ENCODE data around the gene ACVRL1.

Gene ACVRL1

DNA sequence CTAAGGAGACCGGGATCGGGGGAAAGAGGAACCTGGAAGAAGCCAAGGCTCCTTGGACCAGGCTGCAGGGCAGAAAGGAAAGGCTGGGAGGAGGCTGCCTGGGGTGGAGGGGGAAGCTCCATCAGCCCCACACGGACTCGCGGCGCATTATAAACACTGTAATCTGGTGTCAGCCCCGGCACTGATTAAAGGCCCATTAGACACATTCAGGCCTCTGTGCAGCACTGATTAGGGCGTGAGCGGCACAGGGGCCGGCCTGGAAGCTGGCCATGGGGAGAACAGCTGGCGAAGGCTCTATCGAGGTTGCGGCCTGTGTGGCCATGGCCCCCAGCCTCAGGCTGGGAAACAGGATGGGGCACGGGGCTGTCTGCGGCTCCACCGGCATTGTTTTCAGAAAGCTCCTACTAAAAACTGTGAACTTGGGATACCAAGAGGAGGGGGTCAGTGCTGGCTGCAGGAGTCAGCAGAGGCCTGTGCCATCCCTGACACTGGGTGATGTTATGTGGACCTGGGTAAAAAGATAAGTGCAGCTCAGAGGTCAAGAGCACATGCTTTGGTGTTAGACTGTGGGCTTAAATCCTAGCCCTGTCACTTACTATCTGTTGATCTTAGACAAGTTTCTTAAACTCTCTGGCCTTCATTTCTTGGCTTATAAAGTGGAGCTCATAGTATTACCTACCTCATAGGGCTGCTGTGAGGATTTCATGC, 10.6 kb downstream of the ACVRL1 start:
- no peak for DNase-seq (ENCODE audit: low spot score)

DNA sequence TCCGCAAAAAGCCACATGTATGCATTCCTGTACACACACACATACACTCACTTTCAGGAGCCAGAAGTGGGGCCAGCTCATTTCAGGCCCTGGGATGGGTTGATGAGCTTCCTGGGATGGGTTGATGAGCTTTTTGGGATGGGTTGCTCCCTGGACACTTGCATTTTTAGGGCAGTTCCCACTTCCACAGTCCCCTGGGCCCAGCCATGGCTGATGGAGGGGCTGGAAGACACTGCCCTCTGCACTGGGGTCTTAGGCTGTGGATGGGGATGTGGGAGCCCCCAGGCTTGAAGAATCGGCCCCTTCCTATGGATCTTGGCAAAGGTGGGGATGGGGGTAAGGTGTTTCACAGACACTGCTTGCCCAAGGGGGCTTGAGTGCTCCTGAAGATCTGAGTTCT, 12.7 kb downstream of the ACVRL1 start:
- no peak for DNase-seq (ENCODE audit: low spot score)

DNA sequence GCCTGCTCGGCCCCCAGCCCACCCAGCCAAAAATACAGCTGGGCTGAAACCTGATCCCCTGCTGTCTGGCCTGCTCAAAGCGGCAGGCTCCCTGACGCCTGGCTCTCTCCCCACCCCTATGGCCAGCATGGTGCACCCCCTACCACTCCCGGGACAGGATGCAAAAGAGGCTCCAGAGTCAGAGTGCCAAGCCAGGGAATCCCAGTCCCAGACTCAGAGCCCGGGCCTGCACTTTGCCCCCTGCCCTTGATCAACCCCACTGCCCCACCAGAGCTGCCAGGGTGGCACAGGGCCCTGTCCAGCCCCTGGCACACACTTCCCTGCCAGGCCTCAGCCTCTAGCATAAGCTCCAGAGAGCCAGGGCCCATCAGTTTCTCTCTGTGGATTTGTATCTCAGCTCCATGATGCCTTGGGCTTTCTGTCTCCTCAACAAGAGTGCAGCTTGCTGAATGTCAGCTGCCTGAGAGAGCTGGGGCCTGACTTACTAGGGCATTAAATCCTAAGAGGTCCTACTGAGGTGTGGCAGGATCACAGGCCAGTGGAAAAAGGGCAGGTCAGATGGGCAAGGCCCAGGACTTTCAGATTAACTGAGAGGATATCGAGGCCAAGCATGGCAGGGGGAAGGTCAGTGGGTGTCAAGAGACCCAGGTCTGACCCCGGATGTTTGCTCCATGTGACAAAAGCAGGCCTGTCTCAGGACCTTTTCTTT, 13.9 kb downstream of the ACVRL1 start:
- no peak for DNase-seq (ENCODE audit: low spot score)

DNA sequence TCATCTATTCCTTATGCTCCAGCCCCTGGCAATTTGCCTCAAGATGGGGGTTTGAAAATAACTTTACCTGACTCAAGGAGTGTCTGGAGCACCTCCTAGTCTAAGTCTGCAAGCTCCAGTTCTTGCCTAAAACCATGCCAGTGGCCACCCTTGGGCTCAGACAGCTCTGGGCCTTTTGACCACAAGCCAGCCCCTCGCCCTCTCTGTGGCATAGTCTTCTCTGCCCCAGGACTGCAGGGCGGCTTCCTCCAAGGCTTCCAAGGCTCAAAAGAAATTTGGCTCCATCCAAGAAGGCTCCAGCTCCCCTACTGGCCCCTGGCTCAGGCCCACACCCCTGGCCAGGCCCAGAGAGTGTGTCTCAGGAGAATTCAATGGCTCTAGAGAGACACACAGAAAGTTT, 14.8 kb downstream of the ACVRL1 start:
- DNase-seq (ENCODE audit: low spot score), result no peak

DNA sequence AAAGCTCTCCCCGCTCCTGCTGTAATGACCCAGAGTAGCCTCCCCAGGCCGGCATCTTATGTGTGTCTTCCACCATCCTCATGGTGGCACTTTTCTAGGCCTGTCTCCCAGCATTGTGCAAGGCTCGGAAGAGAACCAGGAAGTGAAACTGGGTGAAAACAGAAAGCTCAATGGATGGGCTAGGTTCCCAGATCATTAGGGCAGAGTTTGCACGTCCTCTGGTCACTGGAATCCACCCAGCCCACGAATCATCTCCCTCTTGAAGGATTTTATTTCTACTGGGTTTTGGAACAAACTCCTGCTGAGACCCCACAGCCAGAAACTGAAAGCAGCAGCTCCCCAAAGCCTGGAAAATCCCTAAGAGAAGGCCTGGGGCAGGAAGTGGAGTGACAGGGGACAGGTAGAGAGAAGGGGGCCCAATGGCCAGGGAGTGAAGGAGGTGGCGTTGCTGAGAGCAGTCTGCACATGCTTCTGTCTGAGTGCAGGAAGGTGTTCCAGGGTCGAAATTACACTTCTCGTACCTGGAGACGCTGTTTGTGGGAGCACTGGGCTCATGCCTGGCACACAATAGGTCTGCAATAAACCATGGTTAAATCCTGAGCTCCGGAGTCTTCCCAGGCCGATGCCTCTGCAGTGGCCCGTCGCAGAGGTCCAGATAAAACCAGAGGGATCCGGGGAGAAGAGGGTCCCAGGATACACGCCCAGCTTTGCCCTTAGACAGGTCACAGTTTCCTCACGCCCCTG, 15.6 kb downstream of the ACVRL1 start:
- DNase-seq (ENCODE audit: low spot score), result no peak

DNA sequence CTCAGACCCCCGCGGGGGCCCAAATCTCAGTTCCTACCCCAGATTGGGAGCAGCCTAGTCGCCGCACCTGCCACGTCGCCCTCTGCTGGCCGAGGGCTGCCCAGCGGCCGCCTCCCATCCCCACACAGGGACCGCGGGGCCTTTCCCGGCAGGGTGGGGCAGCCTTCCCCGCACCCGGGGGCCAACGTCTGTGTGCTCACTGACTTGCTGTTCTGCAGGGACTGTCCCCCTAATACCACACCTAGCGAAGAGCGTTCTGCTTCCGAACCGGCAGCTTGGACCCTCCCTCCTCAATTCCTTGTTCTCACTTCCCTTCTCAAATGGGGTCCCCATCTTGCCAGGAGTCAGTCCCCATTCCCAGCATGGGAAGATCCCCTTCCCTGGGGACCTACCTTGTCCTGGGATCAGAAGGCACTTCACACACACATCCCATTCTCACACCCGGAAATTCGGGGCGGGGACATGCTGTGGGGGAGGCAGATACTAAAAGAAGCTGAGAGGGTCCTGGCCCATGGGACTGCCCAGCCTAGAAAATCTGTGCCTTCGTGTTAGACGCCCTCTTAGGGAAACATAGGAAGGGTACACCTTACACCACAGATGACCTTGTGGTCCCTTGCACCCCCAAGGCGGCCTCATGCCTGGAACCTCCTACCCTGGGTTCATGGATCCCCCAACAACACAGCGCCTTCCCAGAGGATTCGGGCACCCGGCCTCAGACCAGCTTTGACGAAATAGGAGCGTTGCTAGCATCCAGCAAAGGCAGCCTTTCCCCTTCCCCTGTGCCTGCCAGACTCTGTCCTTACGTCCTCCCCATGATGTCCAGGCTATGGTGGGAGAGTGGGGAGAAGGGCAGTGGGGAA, 16.4 kb downstream of the ACVRL1 start:
- peak; percentile 44 for DNase-seq (ENCODE audit: low spot score)

DNA sequence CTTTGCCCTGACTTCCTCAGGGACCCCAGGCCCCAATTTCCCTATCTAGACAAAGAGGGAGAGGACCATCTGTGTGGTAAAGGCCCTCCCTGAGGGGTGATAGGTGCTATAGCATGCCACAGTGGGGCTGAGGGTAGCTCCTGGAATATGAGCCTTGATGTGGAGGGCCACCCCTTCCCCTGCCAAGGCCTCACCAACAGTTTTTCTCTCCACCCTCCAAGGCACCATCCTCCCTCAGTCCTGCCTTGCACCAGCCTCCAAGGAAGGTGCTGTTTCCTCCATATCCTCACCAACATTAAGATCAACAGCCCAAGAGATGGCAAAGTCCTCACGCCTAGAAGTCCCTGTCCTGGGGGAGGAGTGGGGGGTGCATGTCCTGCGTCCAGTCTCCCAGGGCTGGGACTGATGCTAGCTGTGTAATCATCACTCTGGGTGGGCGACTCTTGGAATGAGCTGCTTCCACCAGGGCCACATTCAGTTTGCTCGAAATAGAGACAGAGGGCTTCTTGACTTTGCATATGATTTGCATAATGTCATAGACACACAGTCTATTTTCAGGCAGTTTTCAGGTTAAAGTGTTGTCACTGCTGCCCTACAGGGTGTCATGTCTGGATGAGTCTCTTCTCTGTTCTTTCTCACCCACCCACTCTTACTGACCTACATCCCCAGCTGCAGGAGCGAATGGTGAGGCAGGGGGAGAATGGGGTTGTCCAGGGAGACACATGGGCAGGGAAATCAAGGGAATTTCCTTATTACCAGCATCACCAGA, 17.4 kb downstream of the ACVRL1 start:
- DNase-seq (ENCODE audit: low spot score), result no peak

DNA sequence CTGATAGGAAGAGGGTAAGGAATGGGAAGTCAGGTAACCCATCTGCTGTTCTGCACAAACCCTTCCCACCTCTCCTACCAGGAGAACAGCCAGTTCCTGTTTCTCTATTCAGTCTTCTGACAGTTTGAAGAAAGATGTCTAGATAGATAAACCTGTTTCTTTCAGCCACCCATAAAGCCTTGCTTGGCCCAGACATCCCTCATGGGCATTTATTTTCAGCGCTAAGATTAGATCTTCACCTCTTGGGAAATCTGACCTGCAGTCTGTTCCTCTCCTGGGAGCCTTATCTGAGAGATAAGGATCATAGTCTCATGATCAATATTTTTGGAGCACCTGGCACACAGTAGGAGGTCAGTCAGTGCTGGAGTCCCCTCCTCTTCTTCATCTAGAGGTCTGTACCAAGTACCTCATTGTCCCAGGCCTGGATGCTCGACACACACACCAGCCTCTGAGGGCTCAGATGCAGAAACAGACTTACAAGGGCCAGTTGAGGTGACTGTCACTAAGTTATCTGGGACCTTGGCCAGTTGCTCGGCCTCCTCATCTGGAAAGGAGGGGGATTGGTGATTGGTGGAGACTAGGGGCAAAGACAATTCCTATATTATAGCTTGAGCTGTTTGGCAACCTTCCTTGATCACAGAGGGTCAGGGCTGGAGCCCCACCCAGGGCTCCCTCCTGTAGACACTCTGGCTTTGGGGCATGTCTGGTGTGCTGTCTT, 18.2 kb downstream of the ACVRL1 start:
- DNase-seq (ENCODE audit: low spot score), result no peak

DNA sequence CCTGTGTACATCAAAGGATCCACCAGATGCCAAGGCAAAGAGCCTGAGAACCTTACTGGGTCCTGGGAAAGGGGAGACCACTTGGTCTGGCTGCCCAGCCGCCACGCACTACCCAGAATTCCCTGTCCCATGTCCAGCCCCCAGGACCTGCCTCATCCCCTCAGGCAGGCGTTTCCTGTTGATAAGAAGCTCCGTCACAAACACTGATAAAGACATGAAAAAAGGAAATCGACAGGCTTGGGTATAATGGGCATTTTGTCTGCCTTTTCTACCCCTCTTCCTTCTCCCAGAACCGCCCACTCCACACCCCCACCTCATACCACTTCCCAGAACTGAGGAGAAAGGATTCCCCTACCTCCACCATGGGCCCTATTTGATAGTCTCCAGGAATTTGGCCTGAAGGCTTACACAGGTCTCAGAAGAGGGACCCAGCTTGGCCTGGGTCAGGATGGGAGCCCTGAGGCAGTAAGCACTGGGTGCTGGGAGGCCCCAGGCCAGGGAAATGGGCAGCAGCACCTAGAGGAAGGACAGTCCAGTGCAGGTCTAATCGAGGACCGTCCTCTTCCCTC, 18.8 kb downstream of the ACVRL1 start:
- no peak for DNase-seq (ENCODE audit: low spot score)

DNA sequence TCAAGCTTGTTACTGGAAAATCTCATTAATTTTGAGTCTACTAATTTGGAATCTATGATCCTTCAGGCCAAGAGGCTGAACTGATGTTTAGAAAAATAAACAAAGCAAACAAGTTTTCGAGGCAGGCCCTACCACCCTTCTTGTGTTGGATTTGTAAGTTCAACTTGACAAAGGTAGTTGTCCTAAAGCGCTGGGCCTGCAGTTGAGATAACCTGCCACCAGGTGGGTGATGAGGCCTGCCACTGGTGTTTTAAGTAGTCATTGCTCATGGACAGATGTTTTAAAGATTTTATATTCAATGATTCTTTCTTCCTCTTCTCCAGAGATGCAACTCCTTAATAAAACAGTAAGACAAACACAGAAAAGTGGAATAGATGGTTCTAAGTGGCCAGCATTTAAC, 19.4 kb downstream of the ACVRL1 start:
- DNase-seq (ENCODE audit: low spot score), result peak; percentile 38

DNA sequence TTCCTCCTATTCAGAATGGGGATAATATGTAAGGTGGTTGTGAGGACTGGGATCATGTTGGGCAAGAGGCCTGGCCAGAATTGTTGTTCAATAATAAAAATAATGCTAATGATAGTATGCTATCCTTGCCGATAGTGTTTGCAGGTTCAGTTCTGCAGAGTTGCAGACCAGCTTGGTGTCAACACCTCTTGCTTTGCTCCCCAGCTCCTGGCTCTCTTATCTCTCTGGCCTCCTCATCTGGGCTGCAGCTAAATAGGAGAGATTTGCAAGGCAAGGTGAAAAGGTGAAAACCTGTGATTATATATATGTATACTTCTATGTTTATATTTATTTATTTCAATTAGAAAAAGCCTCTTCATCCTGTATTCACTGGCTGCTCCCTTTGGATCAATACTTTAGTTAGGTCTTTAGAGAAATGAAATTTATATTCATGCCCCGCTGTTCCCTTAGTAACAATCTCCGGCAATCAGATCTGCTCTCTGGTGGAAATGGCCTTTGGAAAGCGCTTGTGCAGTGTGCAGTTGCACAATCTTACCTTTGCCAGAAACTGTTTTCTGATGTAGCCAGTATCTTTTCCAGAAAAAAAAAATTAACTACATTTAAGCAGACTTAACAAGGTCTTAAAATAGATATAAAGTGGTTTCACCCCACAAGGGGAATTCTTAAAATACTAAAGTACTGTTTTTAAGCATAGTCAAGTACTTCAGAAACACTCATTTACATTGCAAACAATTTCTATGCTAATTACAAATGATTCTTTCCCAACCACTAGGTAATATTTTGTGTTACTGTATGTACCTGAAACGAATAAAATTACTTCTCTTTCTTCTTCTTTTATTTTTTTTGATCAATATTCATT, 25.1 kb downstream of the ACVRL1 start:
- DNase-seq (ENCODE audit: low spot score), result no peak

DNA sequence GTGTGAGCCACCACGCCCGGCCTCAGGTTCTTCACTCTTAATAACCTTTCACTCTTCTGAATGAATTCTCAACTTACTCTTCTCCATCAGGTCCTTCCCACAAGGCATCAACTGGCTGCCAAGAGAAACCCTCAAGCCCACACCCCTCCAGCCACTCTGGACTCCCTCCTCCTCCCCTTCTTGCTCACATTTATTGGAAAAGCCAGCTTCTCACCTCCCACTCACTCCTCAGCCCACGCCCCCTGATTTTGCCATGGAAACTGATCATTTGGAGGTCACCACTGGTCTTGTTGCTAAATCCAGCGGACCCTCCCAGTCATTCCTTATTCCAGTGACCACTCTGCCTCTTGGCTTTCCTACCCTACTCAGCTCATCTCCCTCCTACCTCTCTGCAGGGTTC, 26.8 kb downstream of the ACVRL1 start:
- no peak for DNase-seq (ENCODE audit: low spot score)

DNA sequence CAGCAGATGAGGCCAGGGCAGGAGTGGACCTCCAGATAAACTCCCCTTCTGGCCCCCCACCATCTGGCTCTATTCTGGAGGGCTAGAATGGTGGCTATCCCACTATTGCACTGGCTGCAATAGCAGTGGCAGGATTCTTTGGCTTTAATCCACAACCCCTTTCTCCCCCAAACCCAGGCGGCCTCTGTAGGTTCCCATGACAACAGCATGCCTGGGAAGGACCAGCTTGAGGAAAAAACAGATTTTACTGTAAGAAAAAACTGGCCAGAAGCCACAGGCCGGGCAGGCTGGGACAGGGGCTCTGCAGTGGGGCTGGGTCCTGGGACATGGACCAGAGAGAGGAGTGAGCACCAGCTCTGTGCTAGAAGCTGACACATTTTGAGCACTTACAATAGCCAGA, 30.6 kb downstream of the ACVRL1 start:
- no peak for DNase-seq (ENCODE audit: low spot score)

DNA sequence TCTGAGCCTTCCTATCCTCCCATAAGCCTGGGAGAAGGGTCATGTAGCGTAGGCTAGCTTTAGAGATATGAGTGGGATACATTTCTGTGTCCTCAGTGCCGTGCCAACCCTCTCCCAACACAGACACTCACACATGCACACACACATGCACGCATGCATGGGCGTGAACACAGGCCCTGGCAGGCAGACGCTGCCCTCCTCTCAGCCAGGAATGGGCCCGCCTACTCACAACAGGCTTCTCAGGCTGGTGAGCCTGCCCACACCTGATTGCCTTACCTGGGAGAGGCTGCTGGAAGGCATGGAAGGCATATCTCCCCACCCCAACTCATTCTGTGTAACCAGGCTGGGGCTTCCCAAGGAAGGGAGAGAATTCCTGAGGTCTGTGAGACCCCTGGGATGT, 31.4 kb downstream of the ACVRL1 start:
- no peak for DNase-seq (ENCODE audit: low spot score)

DNA sequence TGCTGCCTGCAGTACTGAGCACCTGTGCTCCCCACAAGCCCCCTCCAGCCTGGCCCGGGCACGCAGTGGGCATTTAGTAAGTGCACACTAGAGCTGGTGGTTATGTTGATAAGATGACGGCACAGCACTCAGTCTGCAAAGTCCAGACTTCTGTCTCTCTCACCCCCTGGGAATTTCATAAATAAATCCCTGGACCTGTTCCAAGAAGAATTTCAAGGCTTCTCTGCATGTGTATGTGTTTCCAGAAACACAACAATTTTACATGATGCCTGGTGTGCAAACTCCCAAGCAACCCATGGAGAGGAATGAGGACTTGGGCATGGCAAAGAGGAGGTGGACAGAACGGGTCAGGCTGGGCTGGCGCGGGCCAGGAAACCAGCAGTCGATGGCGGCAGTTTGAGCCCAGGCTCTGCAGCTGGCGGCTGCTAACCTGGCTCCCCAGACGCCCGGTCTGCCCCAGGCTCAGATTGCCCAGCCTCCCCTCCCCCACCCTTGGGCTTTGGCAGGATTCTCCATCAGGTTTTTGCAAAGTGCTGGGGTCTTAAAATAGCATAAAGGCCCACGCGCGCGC, 33.8 kb downstream of the ACVRL1 start:
- DNase-seq (ENCODE audit: low spot score), result no peak

DNA sequence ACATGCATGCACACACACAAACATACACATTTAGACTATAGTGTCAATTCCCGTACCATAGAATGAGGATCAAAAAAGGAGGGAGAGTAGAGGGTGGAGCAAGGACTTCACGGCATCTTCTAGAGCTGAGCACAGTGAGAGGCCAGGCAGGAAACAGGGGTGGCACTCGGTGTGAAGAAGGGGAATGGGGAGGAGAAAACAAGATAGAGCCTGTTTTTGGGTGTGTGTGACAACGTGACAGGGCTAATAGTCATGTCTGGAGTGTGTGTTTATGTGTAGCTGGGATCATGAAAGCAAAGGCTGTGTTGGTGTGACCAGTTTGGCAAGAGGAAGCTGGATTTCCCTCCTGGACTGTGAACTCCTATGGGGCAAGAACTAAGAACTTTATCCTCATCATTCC, 34.3 kb downstream of the ACVRL1 start:
- no peak for DNase-seq (ENCODE audit: low spot score)

DNA sequence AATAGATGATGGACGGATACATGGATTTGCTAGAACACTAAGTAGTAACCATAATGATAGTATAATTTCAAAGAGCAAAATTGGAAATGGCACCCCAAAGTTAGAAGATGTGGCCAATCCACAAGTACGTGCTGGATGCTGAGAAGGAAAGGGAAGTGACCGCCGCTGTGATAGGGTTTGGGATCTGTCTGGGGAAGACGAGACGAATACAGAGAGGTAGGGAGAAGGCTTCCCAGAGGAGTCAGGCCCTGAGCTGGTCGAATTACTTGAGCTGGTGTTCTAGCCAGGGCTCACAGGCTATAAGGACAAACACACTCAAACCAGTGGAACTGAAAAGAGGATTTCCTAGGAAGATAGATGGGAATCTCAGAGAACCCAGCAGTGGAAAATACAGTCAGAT, 34.8 kb downstream of the ACVRL1 start:
- DNase-seq (ENCODE audit: low spot score), result no peak

DNA sequence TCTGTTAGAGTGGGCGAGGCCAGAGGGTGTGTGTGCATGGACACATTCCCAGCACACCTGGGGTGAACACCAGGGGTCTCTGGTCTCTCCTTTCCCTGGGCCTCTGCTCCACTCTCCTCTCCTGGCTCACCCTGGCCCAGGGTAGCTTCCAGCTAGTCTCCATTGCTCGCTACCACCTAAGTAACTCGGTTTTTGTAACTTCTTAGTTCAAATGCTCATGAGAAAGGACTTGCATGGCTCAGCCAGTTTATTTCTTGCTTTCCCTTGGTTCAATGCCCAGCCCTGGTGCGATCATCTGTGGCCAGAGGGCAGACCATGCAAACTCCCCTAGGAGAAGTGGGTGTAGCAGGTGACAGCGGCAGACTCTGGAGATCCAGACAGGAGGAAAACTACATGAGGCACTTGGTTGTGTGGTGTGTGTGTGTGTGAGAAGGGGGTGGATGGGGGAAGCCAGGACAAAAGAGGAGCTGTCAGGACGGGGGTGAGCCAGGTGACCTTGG, 35.2 kb downstream of the ACVRL1 start:
- no peak for DNase-seq (ENCODE audit: low spot score)

DNA sequence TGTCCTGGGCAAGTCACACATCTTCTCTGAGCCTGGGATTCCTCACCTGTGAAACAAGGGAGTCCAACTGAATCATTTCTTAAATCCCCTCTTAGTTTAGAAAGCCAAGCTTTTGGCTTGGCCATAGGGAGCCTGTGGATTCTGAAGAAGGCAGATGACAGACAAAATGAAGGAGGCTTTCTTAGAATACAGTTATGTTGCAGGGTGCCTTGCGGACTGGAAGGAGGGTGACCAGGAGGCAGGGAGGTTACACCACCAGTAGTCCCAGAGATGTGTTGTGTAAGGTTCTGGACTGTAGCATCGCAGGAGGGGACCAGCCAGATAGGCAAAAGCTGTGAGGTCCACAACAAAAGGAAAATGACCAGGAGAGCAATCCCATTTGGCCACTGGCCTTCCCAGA, 36.0 kb downstream of the ACVRL1 start:
- DNase-seq (ENCODE audit: low spot score), result no peak

Measured in CD4-positive, alpha-beta T cell treated with Interleukin-6 at 100 ng/mL for 8 hours (primary cell).